ENCODE results near the gene RAP1GAP. TPM values are rescaled to one million over a fixed set of nuclear protein-coding genes. Genes with fewer than 3 reads are reported as not detected.
A peak's percentile ranks its signal among the peaks of the same experiment; 100 is the strongest.

RAP1GAP gene
- total and polyA plus RNA-seq, 2 of the 13 experiments (the other 11 are each of a cell fraction or from before 2014, with no cell fraction given), result 11.9 to 37.5 TPM

DNA sequence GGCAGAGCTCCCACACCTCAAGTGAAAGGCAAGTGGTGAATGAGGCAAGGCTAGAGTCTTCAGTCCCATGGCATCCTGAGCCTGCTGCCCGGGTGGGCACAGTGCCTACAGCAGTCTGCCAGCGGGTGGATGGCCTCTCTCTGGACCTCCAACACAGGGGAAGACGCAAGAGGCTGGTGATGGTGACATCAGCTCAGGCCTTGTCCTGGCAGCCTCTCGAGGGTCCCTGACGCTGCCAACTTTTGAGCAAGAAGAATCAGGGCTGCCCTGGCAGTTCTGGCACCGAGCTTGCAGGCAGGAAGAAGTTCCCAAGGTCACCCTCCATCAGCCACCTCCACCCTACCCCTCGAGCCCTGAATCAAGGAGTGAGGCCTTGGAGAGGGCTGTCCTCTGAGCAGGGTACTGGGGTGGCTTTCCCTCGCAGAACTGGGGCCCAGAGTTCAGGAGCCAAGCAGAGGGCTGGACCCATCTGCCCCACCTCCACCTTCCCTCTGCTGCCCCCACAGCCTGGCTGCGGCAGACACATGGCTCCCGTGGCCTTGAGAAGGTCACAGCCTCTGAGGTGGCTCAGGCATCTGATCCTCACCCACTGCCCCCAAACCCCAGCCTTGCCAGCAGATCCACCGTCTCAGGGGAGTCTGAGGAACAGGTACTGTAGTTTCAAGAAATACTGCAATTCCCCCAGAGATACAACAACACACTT, 5.8 kb downstream of the RAP1GAP start (continued):
- TF ChIP-seq TP53 (CRISPR knock-in tag; conservative IDR thresholded peaks at IDR 0.05) (no peak), NR2F6 (IDR thresholded peaks at IDR 0.05) (0 out of 2 replicates have a peak, but pooled peaks have one; percentile 14), NR2F6 (CRISPR knock-in tag; IDR thresholded peaks at IDR 0.05) (peak; percentile 21; the same call in 1 of the 2 replicates), KDM5B (CRISPR knock-in tag; IDR thresholded peaks at IDR 0.05; ENCODE audit: borderline replicate concordance) (peak; percentile 9; the same call in 1 of the 2 replicates), STAT5B (CRISPR knock-in tag; IDR thresholded peaks at IDR 0.05) (no peak), AGO2 (optimal IDR thresholded peaks at IDR 0.05; ENCODE audit: low read depth, low read length) (peak; percentile 42), GTF3A (CRISPR knock-in tag; conservative IDR thresholded peaks at IDR 0.05) (no peak), ZNF672 (CRISPR knock-in tag; IDR thresholded peaks at IDR 0.05) (no peak), THYN1 (CRISPR knock-in tag; IDR thresholded peaks at IDR 0.05; ENCODE audit: borderline replicate concordance, low read depth) (no peak), SAFB2 (CRISPR knock-in tag; IDR thresholded peaks at IDR 0.05; ENCODE audit: borderline replicate concordance, low read depth) (no peak), ZNF432 (CRISPR knock-in tag; IDR thresholded peaks at IDR 0.05; ENCODE audit: borderline replicate concordance) (no peak), MLLT10 (CRISPR knock-in tag; IDR thresholded peaks at IDR 0.05) (no peak), KAT2B (IDR thresholded peaks at IDR 0.05; ENCODE audit: borderline replicate concordance, low read depth, low read length) (no peak), MIXL1 (CRISPR knock-in tag; IDR thresholded peaks at IDR 0.05) (no peak)
- TF ChIP-seq, protein P1, sequence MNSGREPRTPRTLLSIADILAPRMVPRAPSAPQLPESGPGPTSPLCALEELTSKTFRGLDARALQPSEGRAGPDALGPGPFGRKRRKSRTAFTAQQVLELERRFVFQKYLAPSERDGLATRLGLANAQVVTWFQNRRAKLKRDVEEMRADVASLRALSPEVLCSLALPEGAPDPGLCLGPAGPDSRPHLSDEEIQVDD (CRISPR knock-in tag; IDR thresholded peaks at IDR 0.05; ENCODE audit: borderline replicate concordance), result no peak
- TF ChIP-seq, protein P2, sequence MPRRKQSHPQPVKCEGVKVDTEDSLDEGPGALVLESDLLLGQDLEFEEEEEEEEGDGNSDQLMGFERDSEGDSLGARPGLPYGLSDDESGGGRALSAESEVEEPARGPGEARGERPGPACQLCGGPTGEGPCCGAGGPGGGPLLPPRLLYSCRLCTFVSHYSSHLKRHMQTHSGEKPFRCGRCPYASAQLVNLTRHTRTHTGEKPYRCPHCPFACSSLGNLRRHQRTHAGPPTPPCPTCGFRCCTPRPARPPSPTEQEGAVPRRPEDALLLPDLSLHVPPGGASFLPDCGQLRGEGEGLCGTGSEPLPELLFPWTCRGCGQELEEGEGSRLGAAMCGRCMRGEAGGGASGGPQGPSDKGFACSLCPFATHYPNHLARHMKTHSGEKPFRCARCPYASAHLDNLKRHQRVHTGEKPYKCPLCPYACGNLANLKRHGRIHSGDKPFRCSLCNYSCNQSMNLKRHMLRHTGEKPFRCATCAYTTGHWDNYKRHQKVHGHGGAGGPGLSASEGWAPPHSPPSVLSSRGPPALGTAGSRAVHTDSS (CRISPR knock-in tag; conservative IDR thresholded peaks at IDR 0.05), result no peak
- TF ChIP-seq, protein P3, sequence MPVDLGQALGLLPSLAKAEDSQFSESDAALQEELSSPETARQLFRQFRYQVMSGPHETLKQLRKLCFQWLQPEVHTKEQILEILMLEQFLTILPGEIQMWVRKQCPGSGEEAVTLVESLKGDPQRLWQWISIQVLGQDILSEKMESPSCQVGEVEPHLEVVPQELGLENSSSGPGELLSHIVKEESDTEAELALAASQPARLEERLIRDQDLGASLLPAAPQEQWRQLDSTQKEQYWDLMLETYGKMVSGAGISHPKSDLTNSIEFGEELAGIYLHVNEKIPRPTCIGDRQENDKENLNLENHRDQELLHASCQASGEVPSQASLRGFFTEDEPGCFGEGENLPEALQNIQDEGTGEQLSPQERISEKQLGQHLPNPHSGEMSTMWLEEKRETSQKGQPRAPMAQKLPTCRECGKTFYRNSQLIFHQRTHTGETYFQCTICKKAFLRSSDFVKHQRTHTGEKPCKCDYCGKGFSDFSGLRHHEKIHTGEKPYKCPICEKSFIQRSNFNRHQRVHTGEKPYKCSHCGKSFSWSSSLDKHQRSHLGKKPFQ (CRISPR knock-in tag; IDR thresholded peaks at IDR 0.05; ENCODE audit: insufficient replicate concordance), result no peak
- TF ChIP-seq, protein P4, sequence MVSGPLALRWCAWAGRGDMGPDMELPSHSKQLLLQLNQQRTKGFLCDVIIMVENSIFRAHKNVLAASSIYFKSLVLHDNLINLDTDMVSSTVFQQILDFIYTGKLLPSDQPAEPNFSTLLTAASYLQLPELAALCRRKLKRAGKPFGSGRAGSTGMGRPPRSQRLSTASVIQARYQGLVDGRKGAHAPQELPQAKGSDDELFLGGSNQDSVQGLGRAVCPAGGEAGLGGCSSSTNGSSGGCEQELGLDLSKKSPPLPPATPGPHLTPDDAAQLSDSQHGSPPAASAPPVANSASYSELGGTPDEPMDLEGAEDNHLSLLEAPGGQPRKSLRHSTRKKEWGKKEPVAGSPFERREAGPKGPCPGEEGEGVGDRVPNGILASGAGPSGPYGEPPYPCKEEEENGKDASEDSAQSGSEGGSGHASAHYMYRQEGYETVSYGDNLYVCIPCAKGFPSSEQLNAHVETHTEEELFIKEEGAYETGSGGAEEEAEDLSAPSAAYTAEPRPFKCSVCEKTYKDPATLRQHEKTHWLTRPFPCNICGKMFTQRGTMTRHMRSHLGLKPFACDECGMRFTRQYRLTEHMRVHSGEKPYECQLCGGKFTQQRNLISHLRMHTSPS (CRISPR knock-in tag; IDR thresholded peaks at IDR 0.05; ENCODE audit: low read depth), result no peak
- TF ChIP-seq, protein P5, sequence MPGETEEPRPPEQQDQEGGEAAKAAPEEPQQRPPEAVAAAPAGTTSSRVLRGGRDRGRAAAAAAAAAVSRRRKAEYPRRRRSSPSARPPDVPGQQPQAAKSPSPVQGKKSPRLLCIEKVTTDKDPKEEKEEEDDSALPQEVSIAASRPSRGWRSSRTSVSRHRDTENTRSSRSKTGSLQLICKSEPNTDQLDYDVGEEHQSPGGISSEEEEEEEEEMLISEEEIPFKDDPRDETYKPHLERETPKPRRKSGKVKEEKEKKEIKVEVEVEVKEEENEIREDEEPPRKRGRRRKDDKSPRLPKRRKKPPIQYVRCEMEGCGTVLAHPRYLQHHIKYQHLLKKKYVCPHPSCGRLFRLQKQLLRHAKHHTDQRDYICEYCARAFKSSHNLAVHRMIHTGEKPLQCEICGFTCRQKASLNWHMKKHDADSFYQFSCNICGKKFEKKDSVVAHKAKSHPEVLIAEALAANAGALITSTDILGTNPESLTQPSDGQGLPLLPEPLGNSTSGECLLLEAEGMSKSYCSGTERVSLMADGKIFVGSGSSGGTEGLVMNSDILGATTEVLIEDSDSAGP (CRISPR knock-in tag; IDR thresholded peaks at IDR 0.05; ENCODE audit: borderline replicate concordance), result peak; percentile 47; the same call in 1 of the 2 replicates
- TF ChIP-seq, protein P6, sequence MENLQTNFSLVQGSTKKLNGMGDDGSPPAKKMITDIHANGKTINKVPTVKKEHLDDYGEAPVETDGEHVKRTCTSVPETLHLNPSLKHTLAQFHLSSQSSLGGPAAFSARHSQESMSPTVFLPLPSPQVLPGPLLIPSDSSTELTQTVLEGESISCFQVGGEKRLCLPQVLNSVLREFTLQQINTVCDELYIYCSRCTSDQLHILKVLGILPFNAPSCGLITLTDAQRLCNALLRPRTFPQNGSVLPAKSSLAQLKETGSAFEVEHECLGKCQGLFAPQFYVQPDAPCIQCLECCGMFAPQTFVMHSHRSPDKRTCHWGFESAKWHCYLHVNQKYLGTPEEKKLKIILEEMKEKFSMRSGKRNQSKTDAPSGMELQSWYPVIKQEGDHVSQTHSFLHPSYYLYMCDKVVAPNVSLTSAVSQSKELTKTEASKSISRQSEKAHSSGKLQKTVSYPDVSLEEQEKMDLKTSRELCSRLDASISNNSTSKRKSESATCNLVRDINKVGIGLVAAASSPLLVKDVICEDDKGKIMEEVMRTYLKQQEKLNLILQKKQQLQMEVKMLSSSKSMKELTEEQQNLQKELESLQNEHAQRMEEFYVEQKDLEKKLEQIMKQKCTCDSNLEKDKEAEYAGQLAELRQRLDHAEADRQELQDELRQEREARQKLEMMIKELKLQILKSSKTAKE (CRISPR knock-in tag; IDR thresholded peaks at IDR 0.05; ENCODE audit: borderline replicate concordance), result no peak

Measured in HepG2 (cell line).